Mesenteric fat pad (tissue), 1 donor: ENCODE results near the gene LRIT1. TPM values are rescaled to one million over a fixed set of nuclear protein-coding genes. Genes with fewer than 3 reads are reported as not detected.

Source experiments
- DNase-seq: peaks from one replicate; pipeline ENCODE4 v3.0.0-alpha.2; 2020; ENCODE audit warnings: low spot score
- total RNA-seq: library from RNA; stranded (reverse); fragmentation: NEBNext Ultra II Directional; extraction: Animal tissue kit (Norgen Biotek cat#: 25700); gene quantifications from one replicate; pipeline ENCODE4 v1.2.1, GENCODE V29; 2021
- donor health status: DM: yes; HTN: yes; CAD: no.

Gene LRIT1
- total RNA-seq, 1 donor from 2014 or later = not detected

- peak; percentile 33 for DNase-seq
Observed at GRCh38 chr10:84214612-84215235, 26.6 kb downstream of the LRIT1 start.

GRCh38 chr10:84214046-84214572 lies 27.2 kb downstream of the LRIT1 start:
- DNase-seq = peak; percentile 76

GRCh38 chr10:84213076-84213475 lies 28.3 kb downstream of the LRIT1 start:
- peak; percentile 33 for DNase-seq

GRCh38 chr10:84212014-84212413 lies 29.3 kb downstream of the LRIT1 start:
- peak; percentile 67 for DNase-seq

- DNase-seq = peak; percentile 79
Observed at GRCh38 chr10:84211566-84211965, 29.8 kb downstream of the LRIT1 start.

- peak; percentile 68 for DNase-seq
Observed at GRCh38 chr10:84208023-84208422, 33.3 kb downstream of the LRIT1 start.

- peak; percentile 78 for DNase-seq
Observed at GRCh38 chr10:84205853-84206525, 35.4 kb downstream of the LRIT1 start.

GRCh38 chr10:84205049-84205852 lies 36.1 kb downstream of the LRIT1 start:
- DNase-seq = peak; percentile 72

- DNase-seq = peak; percentile 45
Observed at GRCh38 chr10:84204610-84205009, 36.7 kb downstream of the LRIT1 start.

GRCh38 chr10:84204122-84204521 lies 37.2 kb downstream of the LRIT1 start:
- DNase-seq = peak; percentile 76

GRCh38 chr10:84202349-84202748 lies 39.0 kb downstream of the LRIT1 start:
- no peak for DNase-seq

- DNase-seq = no peak
Observed at GRCh38 chr10:84201682-84202081, 39.7 kb downstream of the LRIT1 start.

GRCh38 chr10:84201244-84201606 lies 40.1 kb downstream of the LRIT1 start:
- DNase-seq = no peak

GRCh38 chr10:84200537-84201243 lies 40.7 kb downstream of the LRIT1 start:
- no peak for DNase-seq

- no peak for DNase-seq
Observed at GRCh38 chr10:84198206-84198915, 43.0 kb downstream of the LRIT1 start.

- no peak for DNase-seq
Observed at GRCh38 chr10:84197643-84198042, 43.7 kb downstream of the LRIT1 start.

GRCh38 chr10:84196941-84197340 lies 44.4 kb downstream of the LRIT1 start:
- no peak for DNase-seq

- DNase-seq = no peak
Observed at GRCh38 chr10:84196083-84196482, 45.3 kb downstream of the LRIT1 start.

GRCh38 chr10:84195044-84195830 lies 46.1 kb downstream of the LRIT1 start:
- no peak for DNase-seq
